Panc1 (cell line): ENCODE measurements around the gene ITPKC. TPM values are rescaled to one million over a fixed set of nuclear protein-coding genes. Genes with fewer than 3 reads are reported as not detected.

Experiments used
- ATAC-seq: fragments of 200-7000 bp; cut with Tn5 transposase; 2 replicates; pipeline ENCODE4 v1.9.1; 2020; ENCODE audit warnings: mild to moderate bottlenecking, moderate library complexity
- BruUV-seq: library from RNA; stranded (reverse); fragments of 400-500 nt; replicated peaks from 2 replicates; lab custom pipeline; 2021; lab: Mats Ljungman, UMichigan
- CTCF ChIA-PET: fragments of 300-600 bp; sonication (Branson Sonifier 250); formaldehyde crosslinking; loops from one replicate; lab custom pipeline; 2022; ENCODE audit warnings: antibody characterized with exemption; lab: Charles Lee
- POLR2A ChIA-PET: fragments of 300-600 bp; sonication (Branson Sonifier 250); formaldehyde crosslinking; loops from one replicate; lab custom pipeline; 2022; ENCODE audit warnings: antibody characterized with exemption; lab: Charles Lee
- DNase-seq: peaks from one replicate; pipeline ENCODE4 v3.0.0-alpha.2; 2010; ENCODE audit warnings: low read depth, low spot score
- H3K27ac ChIP-seq: 2 replicates; pipeline ENCODE4 v1.5.1; 2011; ENCODE audit warnings: mild to moderate bottlenecking, low read length, inconsistent platforms
- H3K27me3 ChIP-seq: fragments of 200-500 bp; sonication (Bioruptor generic); 2 replicates; pipeline ENCODE4 v1.6.0; 2014; ENCODE audit warnings: low read length, inconsistent platforms; ENCODE audit not compliant: control insufficient read depth, insufficient read depth
- H3K36me3 ChIP-seq: fragments of 200-500 bp; sonication (Bioruptor generic); 2 replicates; pipeline ENCODE4 v1.5.1; 2014; ENCODE audit warnings: inconsistent platforms, mild to moderate bottlenecking, low read length, moderate library complexity; ENCODE audit not compliant: control insufficient read depth, insufficient read depth
- H3K4me1 ChIP-seq: 2 replicates; pipeline ENCODE4 v1.5.1; 2011; ENCODE audit warnings: inconsistent platforms, mild to moderate bottlenecking, low read length, moderate library complexity; ENCODE audit not compliant: control insufficient read depth, insufficient read depth
- H3K4me3 ChIP-seq, 2 experiments: 2 replicates each; pipeline ENCODE4 v1.5.1; 2011 to 2012; ENCODE audit warnings: low read depth in 2 of 2, low read length in 2 of 2, mild to moderate bottlenecking in 2 of 2, inconsistent platforms in 1 of 2, moderate library complexity in 1 of 2
- H3K9me3 ChIP-seq: fragments of 200-500 bp; sonication (Bioruptor generic); 2 replicates; pipeline ENCODE4 v1.5.1; 2014; ENCODE audit warnings: low read depth, mild to moderate bottlenecking, inconsistent platforms, low read length, moderate library complexity; ENCODE audit not compliant: control insufficient read depth, insufficient read depth
- POLR2AphosphoS5 ChIP-seq: IDR thresholded peaks from 2 replicates; pipeline ENCODE4 v1.6.1; 2012; ENCODE audit warnings: mild to moderate bottlenecking, low read depth, low read length, moderate library complexity
- SIN3A ChIP-seq: IDR thresholded peaks from 2 replicates; pipeline ENCODE4 v1.6.1; 2012; ENCODE audit warnings: low read depth, mild to moderate bottlenecking, low read length, moderate library complexity, borderline replicate concordance; ENCODE audit not compliant: insufficient read depth
- TCF7L2 ChIP-seq: IDR thresholded peaks from 2 replicates; pipeline ENCODE4 v1.6.1; 2011; ENCODE audit warnings: mild to moderate bottlenecking, low read depth, low read length, inconsistent platforms
- in situ Hi-C: cut with HindIII; loops from 2 replicates; pipeline ENCODE4 v1.10.0; 2016; ENCODE audit warnings: low sequenced_read_pairs, low pct_unique_long_range_greater_than_20kb
- intact Hi-C: fragments of 100-400 bp; cut with micrococcal nuclease; formaldehyde crosslinking; loops from one replicate; pipeline ENCODE4 v1.10.0; 2022; ENCODE audit not compliant: unreplicated experiment
- total RNA-seq: library from RNA; stranded (reverse); gene quantifications from one replicate; pipeline ENCODE4 v1.2.1, GENCODE V29; 2021; ENCODE audit not compliant: unreplicated experiment
- TF ChIP-seq, protein P1 (sequence below): fragments of 450-650 bp; IDR thresholded peaks from 2 replicates; pipeline ENCODE4 v1.5.1; 2017; ENCODE audit warnings: mild to moderate bottlenecking
- TF ChIP-seq, protein P2 (sequence below), 2 experiments: IDR thresholded peaks; 2 replicates each; pipeline ENCODE4 v1.6.1; 2011 to 2012; ENCODE audit warnings: low read depth in 2 of 2, control low read depth in 1 of 2, low read length in 1 of 2, mild to moderate bottlenecking in 1 of 2, moderate library complexity in 1 of 2; ENCODE audit not compliant: insufficient read depth in 1 of 2

Gene ITPKC
- total RNA-seq, 1 experiment from 2014 or later = 7.2 TPM

- H3K36me3 ChIP-seq = no peaks in the 10 kb centered on the region
- ATAC-seq (no peak), DNase-seq (no peak)
- in situ Hi-C loops (no loop called here), intact Hi-C loops (no loop called here)
- no TSS peak for BruUV-seq
- H3K27ac ChIP-seq = no peak overlapping the region
- H3K4me3 ChIP-seq = no peak overlapping the region
- no peaks in the 10 kb centered on the region for H3K4me1 ChIP-seq
- no peaks in the 10 kb centered on the region for H3K27me3 ChIP-seq
- TF ChIP-seq SIN3A (no peak), POLR2AphosphoS5 (no peak), TCF7L2 (no peak)
- TF ChIP-seq, protein P1, sequence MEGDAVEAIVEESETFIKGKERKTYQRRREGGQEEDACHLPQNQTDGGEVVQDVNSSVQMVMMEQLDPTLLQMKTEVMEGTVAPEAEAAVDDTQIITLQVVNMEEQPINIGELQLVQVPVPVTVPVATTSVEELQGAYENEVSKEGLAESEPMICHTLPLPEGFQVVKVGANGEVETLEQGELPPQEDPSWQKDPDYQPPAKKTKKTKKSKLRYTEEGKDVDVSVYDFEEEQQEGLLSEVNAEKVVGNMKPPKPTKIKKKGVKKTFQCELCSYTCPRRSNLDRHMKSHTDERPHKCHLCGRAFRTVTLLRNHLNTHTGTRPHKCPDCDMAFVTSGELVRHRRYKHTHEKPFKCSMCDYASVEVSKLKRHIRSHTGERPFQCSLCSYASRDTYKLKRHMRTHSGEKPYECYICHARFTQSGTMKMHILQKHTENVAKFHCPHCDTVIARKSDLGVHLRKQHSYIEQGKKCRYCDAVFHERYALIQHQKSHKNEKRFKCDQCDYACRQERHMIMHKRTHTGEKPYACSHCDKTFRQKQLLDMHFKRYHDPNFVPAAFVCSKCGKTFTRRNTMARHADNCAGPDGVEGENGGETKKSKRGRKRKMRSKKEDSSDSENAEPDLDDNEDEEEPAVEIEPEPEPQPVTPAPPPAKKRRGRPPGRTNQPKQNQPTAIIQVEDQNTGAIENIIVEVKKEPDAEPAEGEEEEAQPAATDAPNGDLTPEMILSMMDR = no peak
- TF ChIP-seq, protein P2, sequence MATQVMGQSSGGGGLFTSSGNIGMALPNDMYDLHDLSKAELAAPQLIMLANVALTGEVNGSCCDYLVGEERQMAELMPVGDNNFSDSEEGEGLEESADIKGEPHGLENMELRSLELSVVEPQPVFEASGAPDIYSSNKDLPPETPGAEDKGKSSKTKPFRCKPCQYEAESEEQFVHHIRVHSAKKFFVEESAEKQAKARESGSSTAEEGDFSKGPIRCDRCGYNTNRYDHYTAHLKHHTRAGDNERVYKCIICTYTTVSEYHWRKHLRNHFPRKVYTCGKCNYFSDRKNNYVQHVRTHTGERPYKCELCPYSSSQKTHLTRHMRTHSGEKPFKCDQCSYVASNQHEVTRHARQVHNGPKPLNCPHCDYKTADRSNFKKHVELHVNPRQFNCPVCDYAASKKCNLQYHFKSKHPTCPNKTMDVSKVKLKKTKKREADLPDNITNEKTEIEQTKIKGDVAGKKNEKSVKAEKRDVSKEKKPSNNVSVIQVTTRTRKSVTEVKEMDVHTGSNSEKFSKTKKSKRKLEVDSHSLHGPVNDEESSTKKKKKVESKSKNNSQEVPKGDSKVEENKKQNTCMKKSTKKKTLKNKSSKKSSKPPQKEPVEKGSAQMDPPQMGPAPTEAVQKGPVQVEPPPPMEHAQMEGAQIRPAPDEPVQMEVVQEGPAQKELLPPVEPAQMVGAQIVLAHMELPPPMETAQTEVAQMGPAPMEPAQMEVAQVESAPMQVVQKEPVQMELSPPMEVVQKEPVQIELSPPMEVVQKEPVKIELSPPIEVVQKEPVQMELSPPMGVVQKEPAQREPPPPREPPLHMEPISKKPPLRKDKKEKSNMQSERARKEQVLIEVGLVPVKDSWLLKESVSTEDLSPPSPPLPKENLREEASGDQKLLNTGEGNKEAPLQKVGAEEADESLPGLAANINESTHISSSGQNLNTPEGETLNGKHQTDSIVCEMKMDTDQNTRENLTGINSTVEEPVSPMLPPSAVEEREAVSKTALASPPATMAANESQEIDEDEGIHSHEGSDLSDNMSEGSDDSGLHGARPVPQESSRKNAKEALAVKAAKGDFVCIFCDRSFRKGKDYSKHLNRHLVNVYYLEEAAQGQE (IDR thresholded peaks at IDR 0.05; ENCODE audit: insufficient read depth in 1 of 2, low read depth in 2 of 2, low read length in 1 of 2) = no peak
- ChIA-PET CTCF (no interaction called here), POLR2A (no interaction called here)
- H3K9me3 ChIP-seq = no peaks in the 10 kb centered on the region
Measured at GRCh38 chr19:40682431-40682964, 34.4 kb upstream of the ITPKC start.

DNA sequence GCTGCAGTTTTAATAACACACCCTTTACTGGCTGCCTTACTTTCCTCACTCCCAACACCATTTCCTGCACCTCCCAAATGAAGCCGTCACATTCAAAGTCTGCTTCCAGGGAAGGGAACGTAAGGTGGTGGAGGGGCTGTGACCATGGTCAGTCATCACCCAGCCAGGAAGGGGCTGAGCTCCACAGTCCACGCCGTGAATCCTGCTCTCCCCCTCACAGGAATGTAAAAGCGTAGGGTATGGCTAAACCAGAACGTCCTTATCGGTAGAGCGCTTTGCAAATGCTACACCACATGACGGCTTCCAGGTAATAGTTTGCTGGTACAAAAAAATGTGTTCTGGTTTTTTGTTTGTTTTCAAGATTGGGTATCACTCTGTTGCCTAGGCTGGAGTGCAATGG is 33.5 kb upstream of the ITPKC start:
- DNase-seq (no peak), ATAC-seq (no peak)
- TF ChIP-seq TCF7L2 (no peak), SIN3A (no peak), POLR2AphosphoS5 (no peak)
- TF ChIP-seq, protein P1 = no peak
- ChIA-PET POLR2A (no interaction called here), CTCF (no interaction called here)
- Histone ChIP-seq H3K27ac (no peak overlapping the region), H3K27me3 (no peaks in the 10 kb centered on the region), H3K9me3 (no peaks in the 10 kb centered on the region), H3K4me3 (no peak overlapping the region), H3K4me1 (no peaks in the 10 kb centered on the region), H3K36me3 (no peaks in the 10 kb centered on the region)
- in situ Hi-C loops (no loop called here), intact Hi-C loops (no loop called here)
- no TSS peak for BruUV-seq
